Keratinocyte (primary cell): Measurements from ENCODE around the gene UGT1A8. TPM values are rescaled to one million over a fixed set of nuclear protein-coding genes. Genes with fewer than 3 reads are reported as not detected.

Experiments used
- DNase-seq: peaks from one replicate; pipeline ENCODE4 v3.0.0-alpha.2; 2011; ENCODE audit warnings: low read depth, missing footprints, low spot score
- FAIRE-seq: peaks from 2 replicates; lab custom pipeline; 2011; peaks lifted over from hg19 to GRCh38; lab: Jason Lieb, UNC
- H2AFZ ChIP-seq: 2 replicates; pipeline ENCODE4 v1.6.0; 2012; ENCODE audit warnings: low read length, control low read depth, inconsistent platforms; ENCODE audit not compliant: control insufficient read depth
- H3K27ac ChIP-seq: 2 replicates; pipeline ENCODE4 v1.5.1; 2011; ENCODE audit warnings: low read length; ENCODE audit not compliant: control insufficient read depth, insufficient read depth
- H3K27me3 ChIP-seq: 3 replicates; pipeline ENCODE4 v1.6.0; 2011; ENCODE audit warnings: low read length; ENCODE audit not compliant: control insufficient read depth, insufficient read depth; ENCODE audit errors: extremely low read depth
- H3K36me3 ChIP-seq, 2 experiments: 2 replicates in 1 of 2; 3 replicates in 1 of 2; pipeline ENCODE4 v1.5.1; 2011; ENCODE audit warnings: low read length in 2 of 2, mild to moderate bottlenecking in 1 of 2; ENCODE audit not compliant: control insufficient read depth in 2 of 2, insufficient read depth in 2 of 2; ENCODE audit errors: extremely low read depth in 1 of 2
- H3K4me1 ChIP-seq: 3 replicates; pipeline ENCODE4 v1.5.1; 2011; ENCODE audit warnings: low read length; ENCODE audit not compliant: control insufficient read depth, insufficient read depth; ENCODE audit errors: extremely low read depth
- H3K4me2 ChIP-seq: 3 replicates; pipeline ENCODE4 v1.6.0; 2011; ENCODE audit warnings: low read depth, low read length; ENCODE audit not compliant: control insufficient read depth, insufficient read depth; ENCODE audit errors: extremely low read depth
- H3K4me3 ChIP-seq, 3 experiments: fragments of 200-600 bp in 1 of 3; sonication (generic) in 1 of 3; 2 replicates in 2 of 3; 3 replicates in 1 of 3; pipeline ENCODE4 v1.5.1; 2011 to 2016; ENCODE audit warnings: low read length in 3 of 3, mild to moderate bottlenecking in 3 of 3, control low read depth in 2 of 3, inconsistent platforms in 1 of 3, low read depth in 1 of 3, mixed read lengths in 1 of 3, mixed run types in 1 of 3, moderate library complexity in 1 of 3; ENCODE audit not compliant: control insufficient read depth in 2 of 3, insufficient read depth in 2 of 3; ENCODE audit errors: extremely low read depth in 1 of 3
- H3K79me2 ChIP-seq: 2 replicates; pipeline ENCODE4 v1.6.0; 2012; ENCODE audit warnings: low read length; ENCODE audit not compliant: control insufficient read depth, insufficient read depth
- H3K9ac ChIP-seq: 3 replicates; pipeline ENCODE4 v1.6.0; 2011; ENCODE audit warnings: low read length; ENCODE audit not compliant: control insufficient read depth, insufficient read depth; ENCODE audit errors: extremely low read depth
- H3K9me1 ChIP-seq: 3 replicates; pipeline ENCODE4 v1.6.0; 2011; ENCODE audit warnings: low read length; ENCODE audit not compliant: control insufficient read depth, insufficient read depth; ENCODE audit errors: extremely low read depth
- H3K9me3 ChIP-seq: 2 replicates; pipeline ENCODE4 v1.5.1; 2012; ENCODE audit warnings: low read depth, low read length; ENCODE audit not compliant: control insufficient read depth
- H4K20me1 ChIP-seq: 3 replicates; pipeline ENCODE4 v1.6.0; 2011; ENCODE audit warnings: low read length; ENCODE audit not compliant: control insufficient read depth, insufficient read depth; ENCODE audit errors: extremely low read depth
- EZH2 ChIP-seq: IDR thresholded peaks from one replicate; pipeline ENCODE4 v1.6.1; 2012; ENCODE audit warnings: inconsistent platforms, mild to moderate bottlenecking, low read length, moderate library complexity
- dilution Hi-C: fragments of 300-500 bp; cut with MboI; formaldehyde crosslinking; loops from one replicate; pipeline ENCODE4 v1.7.0; 2020; ENCODE audit warnings: low sequenced_read_pairs; ENCODE audit not compliant: extremely low pct_ligation_motif_present
- polyA plus RNA-seq, 5 experiments: library from polyadenylated mRNA; depleted of rRNA in 3 of 5; stranded (reverse) in 3 of 5; stranded (forward) in 1 of 5; unstranded in 1 of 5; fragments of >200 nt; gene quantifications; 1 replicate in 1 of 5; 2 replicates in 3 of 5; 3 replicates in 1 of 5; pipeline versions ENCODE4 v1.2.1 to v1.2.3, GENCODE V29; 2011 to 2012; ENCODE audit warnings: missing spikeins in 2 of 5, low read depth in 1 of 5, low replicate concordance in 1 of 5
- TF ChIP-seq, protein P1 (sequence below), 3 experiments: IDR thresholded peaks in 1 of 3; conservative IDR thresholded peaks in 1 of 3; optimal IDR thresholded peaks in 1 of 3; 2 replicates in 2 of 3; 3 replicates in 1 of 3; pipeline versions ENCODE3 to v1.5.1; 2011; ENCODE audit warnings: low read length in 3 of 3, mild to moderate bottlenecking in 3 of 3, moderate library complexity in 2 of 3, control low read depth in 1 of 3, inconsistent platforms in 1 of 3; ENCODE audit not compliant: insufficient read depth in 2 of 3; ENCODE audit errors: extremely low read depth in 1 of 3

The UGT1A8 gene
- polyA plus RNA-seq, 1 donor (not counting 4 experiments of a cell fraction or from before 2014, with no cell fraction given): 0.64 TPM

- dilution Hi-C loops: no loop called here
- no peak for FAIRE-seq
These were observed 18.5 kb upstream of the UGT1A8 start for GRCh38 chr2:233598952-233599351.

GRCh38 chr2:233600386-233600785 is 17.0 kb upstream of the UGT1A8 start:
- Histone ChIP-seq H3K27me3 (no peaks in the 10 kb centered on the region), H3K4me3 (no peak overlapping the region), H3K4me2 (no peak overlapping the region), H3K4me1 (peaks cover 4% of the 10 kb centered on the region), H3K9me1 (no peaks in the 10 kb centered on the region), H3K27ac (no peak overlapping the region), H3K9me3 (no peaks in the 10 kb centered on the region), H3K9ac (no peak overlapping the region), H3K79me2 (no peaks in the 10 kb centered on the region), H3K36me3 (no peaks in the 10 kb centered on the region), H2AFZ (no peak overlapping the region), H4K20me1 (no peaks in the 10 kb centered on the region)
- dilution Hi-C loops: no loop called here
- TF ChIP-seq, protein P1, sequence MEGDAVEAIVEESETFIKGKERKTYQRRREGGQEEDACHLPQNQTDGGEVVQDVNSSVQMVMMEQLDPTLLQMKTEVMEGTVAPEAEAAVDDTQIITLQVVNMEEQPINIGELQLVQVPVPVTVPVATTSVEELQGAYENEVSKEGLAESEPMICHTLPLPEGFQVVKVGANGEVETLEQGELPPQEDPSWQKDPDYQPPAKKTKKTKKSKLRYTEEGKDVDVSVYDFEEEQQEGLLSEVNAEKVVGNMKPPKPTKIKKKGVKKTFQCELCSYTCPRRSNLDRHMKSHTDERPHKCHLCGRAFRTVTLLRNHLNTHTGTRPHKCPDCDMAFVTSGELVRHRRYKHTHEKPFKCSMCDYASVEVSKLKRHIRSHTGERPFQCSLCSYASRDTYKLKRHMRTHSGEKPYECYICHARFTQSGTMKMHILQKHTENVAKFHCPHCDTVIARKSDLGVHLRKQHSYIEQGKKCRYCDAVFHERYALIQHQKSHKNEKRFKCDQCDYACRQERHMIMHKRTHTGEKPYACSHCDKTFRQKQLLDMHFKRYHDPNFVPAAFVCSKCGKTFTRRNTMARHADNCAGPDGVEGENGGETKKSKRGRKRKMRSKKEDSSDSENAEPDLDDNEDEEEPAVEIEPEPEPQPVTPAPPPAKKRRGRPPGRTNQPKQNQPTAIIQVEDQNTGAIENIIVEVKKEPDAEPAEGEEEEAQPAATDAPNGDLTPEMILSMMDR (optimal IDR thresholded peaks at IDR 0.05 in 1 of 3, IDR thresholded peaks at IDR 0.05 in 1 of 3, conservative IDR thresholded peaks at IDR 0.05 in 1 of 3; ENCODE audit: extremely low read depth in 1 of 3, insufficient read depth in 2 of 3, low read length in 3 of 3): no peak
- TF ChIP-seq EZH2: no peak
- FAIRE-seq: peak; percentile 76
- no peak for DNase-seq

More at GRCh38 chr2:233598952-233599351, 18.5 kb upstream of the UGT1A8 start:
- no peaks in the 10 kb centered on the region for H3K36me3 ChIP-seq
- TF ChIP-seq, protein P1 (optimal IDR thresholded peaks at IDR 0.05 in 1 of 3, IDR thresholded peaks at IDR 0.05 in 1 of 3, conservative IDR thresholded peaks at IDR 0.05 in 1 of 3; ENCODE audit: extremely low read depth in 1 of 3, insufficient read depth in 2 of 3, low read length in 3 of 3): no peak
- TF ChIP-seq EZH2: no peak
- H3K27ac ChIP-seq: no peak overlapping the region
- no peak overlapping the region for H3K9ac ChIP-seq
- H3K27me3 ChIP-seq: no peaks in the 10 kb centered on the region
- peaks cover 4% of the 10 kb centered on the region for H3K4me1 ChIP-seq
- no peak overlapping the region for H2AFZ ChIP-seq
- H3K9me1 ChIP-seq: no peaks in the 10 kb centered on the region
- H3K4me2 ChIP-seq: no peak overlapping the region
- H4K20me1 ChIP-seq: no peaks in the 10 kb centered on the region
- H3K79me2 ChIP-seq: no peaks in the 10 kb centered on the region
- H3K9me3 ChIP-seq: no peaks in the 10 kb centered on the region
- no peak for DNase-seq
- H3K4me3 ChIP-seq: no peak overlapping the region
